ENCODE data around the gene MISP.
A peak's percentile ranks its signal among the peaks of the same experiment; 100 is the strongest.
"Not testable (repeated sequence)": the region's sequence is repeated elsewhere in the genome, so short reads cannot be mapped to it uniquely, and the experiment has no call there.

The MISP gene

GRCh38 chr19:723714-724113, 27.2 kb upstream of the MISP start:
- no peak for DNase-seq (ENCODE audit: low spot score)

- no peak for DNase-seq (ENCODE audit: low spot score)
These were observed 25.3 kb upstream of the MISP start for GRCh38 chr19:725461-726089.

GRCh38 chr19:726993-727956, 23.6 kb upstream of the MISP start:
- no peak for DNase-seq (ENCODE audit: low spot score)

- DNase-seq (ENCODE audit: low spot score) = peak; percentile 92
These were observed 22.9 kb upstream of the MISP start for GRCh38 chr19:728011-728410.

- DNase-seq (ENCODE audit: low spot score) = not testable (repeated sequence)
These were observed 21.3 kb upstream of the MISP start for GRCh38 chr19:729564-729963.

GRCh38 chr19:729965-730668, 20.8 kb upstream of the MISP start:
- no peak for DNase-seq (ENCODE audit: low spot score)

GRCh38 chr19:731000-731399, 19.9 kb upstream of the MISP start:
- DNase-seq (ENCODE audit: low spot score) = no peak

GRCh38 chr19:732148-733069, 18.5 kb upstream of the MISP start:
- DNase-seq (ENCODE audit: low spot score) = no peak

GRCh38 chr19:734716-735115, 16.2 kb upstream of the MISP start:
- no peak for DNase-seq (ENCODE audit: low spot score)

GRCh38 chr19:736125-736524, 14.8 kb upstream of the MISP start:
- no peak for DNase-seq (ENCODE audit: low spot score)

- peak; percentile 42 for DNase-seq (ENCODE audit: low spot score)
These were observed 13.3 kb upstream of the MISP start for GRCh38 chr19:737591-738093.

- no peak for DNase-seq (ENCODE audit: low spot score)
These were observed 12.3 kb upstream of the MISP start for GRCh38 chr19:738509-739128.

- no peak for DNase-seq (ENCODE audit: low spot score)
These were observed 10.8 kb upstream of the MISP start for GRCh38 chr19:739998-740715.

GRCh38 chr19:740816-741505, 10.0 kb upstream of the MISP start:
- DNase-seq (ENCODE audit: low spot score) = not testable (repeated sequence)

GRCh38 chr19:741506-742131, 9.3 kb upstream of the MISP start:
- no peak for DNase-seq (ENCODE audit: low spot score)

- DNase-seq (ENCODE audit: low spot score) = no peak
These were observed 8.3 kb upstream of the MISP start for GRCh38 chr19:742540-743075.

- no peak for DNase-seq (ENCODE audit: low spot score)
These were observed 7.7 kb upstream of the MISP start for GRCh38 chr19:743168-743687.

- DNase-seq (ENCODE audit: low spot score) = not testable (repeated sequence)
These were observed 5.8 kb upstream of the MISP start for GRCh38 chr19:745138-745537.

Measured in kidney capillary endothelial cell (primary cell).